GM10248 (cell line): ENCODE data around the gene CMTR1.

ENCODE experiments used
- CTCF ChIA-PET: fragments of 300-600 bp; sonication (Branson Sonifier 250); formaldehyde crosslinking; extraction: SDS; loops from one replicate; lab custom pipeline; 2021; ENCODE audit warnings: antibody characterized with exemption; lab: Yijun Ruan, JAX
- POLR2A ChIA-PET: fragments of 350-650 bp; sonication (Branson Sonifier 250); formaldehyde crosslinking; extraction: SDS; loops from one replicate; lab custom pipeline; 2020; ENCODE audit warnings: antibody characterized with exemption; lab: Yijun Ruan, JAX
- DNase-seq: peaks from one replicate; pipeline ENCODE4 v3.0.0; 2012; ENCODE audit errors: extremely low spot score
- TF ChIP-seq, protein P1 (sequence below): IDR thresholded peaks from 2 replicates; pipeline ENCODE4 v1.5.1; 2012; ENCODE audit warnings: mild to moderate bottlenecking, low read depth; ENCODE audit errors: extremely low read depth, missing control alignments, control extremely low read depth

CMTR1 gene

DNA sequence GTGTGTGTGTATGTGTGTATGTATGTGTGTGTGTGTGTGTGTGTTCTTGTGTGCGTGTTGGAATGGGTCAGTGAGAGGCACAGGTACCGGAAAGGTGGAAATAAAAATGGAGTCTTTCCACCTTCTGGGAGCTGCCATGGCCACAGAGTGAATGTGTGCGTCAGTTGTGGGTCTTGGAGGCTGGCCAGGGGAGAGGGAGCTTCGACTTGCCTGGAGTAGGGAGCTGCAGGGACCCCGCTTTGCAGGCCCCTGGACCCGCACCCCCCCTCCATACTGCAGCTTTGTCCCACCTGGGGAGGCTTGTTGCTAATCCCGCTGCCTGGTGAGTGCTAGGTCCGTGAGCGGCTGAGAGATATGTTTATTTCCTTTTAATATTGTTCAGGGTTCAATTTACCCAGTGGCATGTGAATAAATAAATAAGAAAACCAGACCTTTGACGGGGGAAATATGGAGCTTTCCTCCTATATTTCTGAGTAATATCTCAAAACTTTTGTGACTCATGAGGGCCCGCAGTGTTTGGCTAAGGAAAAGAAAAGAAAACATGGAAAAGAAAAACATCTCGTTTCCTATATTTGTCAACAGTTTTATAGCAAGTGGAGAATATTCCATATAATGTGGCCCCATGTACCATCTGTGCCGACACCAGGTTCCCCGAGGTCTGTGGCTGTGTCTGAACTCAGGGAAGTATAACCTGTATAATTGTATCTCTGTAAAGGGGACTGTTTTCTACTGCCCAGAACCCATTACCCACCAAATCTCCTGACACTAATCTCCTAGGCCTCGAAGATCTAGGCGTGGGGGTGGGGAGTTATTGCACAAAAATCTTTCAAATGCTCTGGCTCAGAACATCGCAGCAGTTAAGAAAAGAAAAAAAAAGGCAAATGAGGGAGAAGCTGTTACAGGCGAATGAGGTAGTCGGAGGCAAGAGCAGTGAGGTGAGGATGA is 91.3 kb downstream of the CMTR1 start:
- no peak for DNase-seq
- CTCF ChIA-PET = interaction anchor here (1.6 to 5.7 kb wide), 3 partner anchors 11 to 41 kb away, joined by 5 to 35 read pairs (median 16); no protein-coding TSS in a partner anchor
- POLR2A ChIA-PET = no interaction called here
- TF ChIP-seq, protein P1, sequence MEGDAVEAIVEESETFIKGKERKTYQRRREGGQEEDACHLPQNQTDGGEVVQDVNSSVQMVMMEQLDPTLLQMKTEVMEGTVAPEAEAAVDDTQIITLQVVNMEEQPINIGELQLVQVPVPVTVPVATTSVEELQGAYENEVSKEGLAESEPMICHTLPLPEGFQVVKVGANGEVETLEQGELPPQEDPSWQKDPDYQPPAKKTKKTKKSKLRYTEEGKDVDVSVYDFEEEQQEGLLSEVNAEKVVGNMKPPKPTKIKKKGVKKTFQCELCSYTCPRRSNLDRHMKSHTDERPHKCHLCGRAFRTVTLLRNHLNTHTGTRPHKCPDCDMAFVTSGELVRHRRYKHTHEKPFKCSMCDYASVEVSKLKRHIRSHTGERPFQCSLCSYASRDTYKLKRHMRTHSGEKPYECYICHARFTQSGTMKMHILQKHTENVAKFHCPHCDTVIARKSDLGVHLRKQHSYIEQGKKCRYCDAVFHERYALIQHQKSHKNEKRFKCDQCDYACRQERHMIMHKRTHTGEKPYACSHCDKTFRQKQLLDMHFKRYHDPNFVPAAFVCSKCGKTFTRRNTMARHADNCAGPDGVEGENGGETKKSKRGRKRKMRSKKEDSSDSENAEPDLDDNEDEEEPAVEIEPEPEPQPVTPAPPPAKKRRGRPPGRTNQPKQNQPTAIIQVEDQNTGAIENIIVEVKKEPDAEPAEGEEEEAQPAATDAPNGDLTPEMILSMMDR = no peak

DNA sequence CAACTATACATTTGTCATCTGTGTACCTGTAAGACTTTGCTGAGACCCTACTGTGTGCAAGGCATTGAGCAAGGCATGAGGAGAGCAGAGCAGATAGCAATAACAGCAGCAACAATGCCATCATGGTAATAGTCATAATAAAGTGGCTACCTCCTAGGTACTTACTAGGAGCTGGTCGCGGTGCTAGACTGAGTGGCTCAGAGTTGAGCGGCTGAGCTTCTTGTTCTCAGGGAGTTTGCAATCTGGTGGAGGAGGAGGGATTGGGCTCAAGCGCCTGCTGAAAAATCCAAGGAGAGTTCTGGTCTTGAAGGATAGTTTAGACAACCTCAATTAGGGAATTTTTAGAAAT is 91.9 kb downstream of the CMTR1 start:
- CTCF ChIA-PET = interaction anchor here (0.7 to 5.7 kb wide), 4 partner anchors 11 to 41 kb away, joined by 3 to 35 read pairs (median 10); no protein-coding TSS in a partner anchor
- POLR2A ChIA-PET = no interaction called here
- TF ChIP-seq, protein P1 = no peak
- no peak for DNase-seq

DNA sequence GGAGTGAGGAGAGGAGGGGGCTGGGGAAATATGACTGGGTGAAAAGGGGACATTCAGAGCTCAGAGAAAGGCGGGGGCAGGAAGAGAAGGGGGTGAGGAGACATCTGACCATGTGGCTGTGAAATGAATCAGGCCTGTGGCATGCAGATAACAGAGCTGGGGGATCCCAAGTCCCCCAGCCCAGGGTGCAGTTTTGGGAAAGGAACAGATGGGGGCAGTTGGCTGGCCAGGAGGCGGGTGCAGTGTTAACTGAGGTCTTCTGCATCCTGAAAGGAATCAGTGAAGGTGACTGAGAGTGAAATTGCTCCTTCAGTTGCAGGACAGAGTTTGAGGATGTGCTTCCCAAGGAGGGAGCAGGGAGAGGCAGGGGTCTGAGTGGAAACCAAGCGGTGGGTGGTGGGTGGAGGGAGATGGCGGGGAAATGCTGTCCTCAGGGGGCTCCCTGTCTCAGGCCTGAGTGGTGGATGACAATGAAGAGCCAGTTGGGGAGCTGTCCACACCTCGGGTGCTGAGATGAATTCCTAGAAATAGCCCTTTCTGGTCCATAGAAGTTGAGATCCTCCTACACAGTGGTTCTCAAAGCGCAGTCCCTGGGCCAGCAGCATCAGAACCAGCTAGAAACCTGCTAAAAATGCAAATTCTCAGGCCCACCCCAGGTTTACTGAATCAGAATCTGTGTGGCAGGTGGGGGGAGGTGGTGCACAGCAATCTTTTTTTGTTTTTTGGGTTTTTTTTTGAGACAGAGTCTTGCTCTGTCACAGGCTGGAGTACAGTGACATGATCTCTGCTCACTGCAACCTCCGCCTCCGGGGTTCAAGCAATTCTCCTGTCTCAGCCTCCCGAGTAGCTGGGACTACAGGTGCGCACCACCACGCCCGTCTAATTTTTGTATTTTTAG is 92.7 kb downstream of the CMTR1 start:
- ChIA-PET POLR2A (no interaction called here), CTCF (interaction anchor here (0.7 to 5.7 kb wide), 6 partner anchors 9 to 41 kb away, joined by 3 to 35 read pairs (median 4); no protein-coding TSS in a partner anchor)
- DNase-seq = peak; percentile 53
- TF ChIP-seq, protein P1 = no peak

DNA sequence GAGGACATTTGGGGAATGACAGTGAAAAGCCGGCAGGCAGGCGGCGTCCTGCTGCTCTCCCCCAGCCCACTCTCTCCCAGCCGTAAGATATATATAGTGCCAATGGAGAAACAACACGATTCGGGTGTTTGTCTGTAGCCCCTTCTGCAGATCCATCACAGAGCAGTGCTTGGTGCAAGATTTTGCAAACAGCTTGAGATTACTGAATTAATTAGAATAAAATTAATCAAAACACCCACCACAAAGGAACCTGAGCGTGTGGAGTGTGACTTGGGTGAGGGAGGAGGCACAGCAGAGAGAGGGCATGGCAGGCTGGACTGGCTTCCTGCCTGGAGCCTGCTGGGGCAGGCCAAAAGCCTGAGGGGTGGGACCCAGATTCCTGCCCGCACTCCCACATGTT is 95.5 kb downstream of the CMTR1 start:
- no peak for DNase-seq
- TF ChIP-seq, protein P1 = no peak
- POLR2A ChIA-PET = no interaction called here
- CTCF ChIA-PET = interaction anchor here (1.7 to 17.3 kb wide), 3 partner anchors 10 to 177 kb away, joined by 4 to 263 read pairs (median 35); no protein-coding TSS in a partner anchor

DNA sequence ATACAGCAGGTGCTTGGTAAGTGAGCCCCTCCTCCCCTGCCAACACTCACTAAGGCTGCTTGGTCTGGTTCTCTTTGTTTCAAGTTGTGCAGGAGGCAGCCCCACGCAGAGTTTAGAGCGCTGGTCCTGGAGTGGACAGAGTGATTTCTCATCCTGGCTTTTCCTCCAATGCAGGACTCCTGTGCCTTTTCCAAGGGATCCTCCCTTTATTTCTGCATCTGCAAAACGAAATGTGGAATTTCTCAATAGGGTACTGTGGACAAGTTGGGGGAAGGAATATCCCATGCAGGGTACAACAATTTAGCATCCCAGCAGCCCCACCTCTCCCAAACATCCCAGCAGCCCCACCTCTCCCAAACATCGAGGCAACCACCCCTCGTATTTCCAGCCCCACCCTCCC is 97.3 kb downstream of the CMTR1 start:
- TF ChIP-seq, protein P1 = no peak
- ChIA-PET POLR2A (interaction anchor here (0.5 kb wide), 1 partner anchor 33 kb away, joined by 3 read pairs; no protein-coding TSS in a partner anchor), CTCF (interaction anchor here (17.3 kb wide), 1 partner anchor 36 kb away, joined by 263 read pairs; no protein-coding TSS in a partner anchor)
- no peak for DNase-seq

DNA sequence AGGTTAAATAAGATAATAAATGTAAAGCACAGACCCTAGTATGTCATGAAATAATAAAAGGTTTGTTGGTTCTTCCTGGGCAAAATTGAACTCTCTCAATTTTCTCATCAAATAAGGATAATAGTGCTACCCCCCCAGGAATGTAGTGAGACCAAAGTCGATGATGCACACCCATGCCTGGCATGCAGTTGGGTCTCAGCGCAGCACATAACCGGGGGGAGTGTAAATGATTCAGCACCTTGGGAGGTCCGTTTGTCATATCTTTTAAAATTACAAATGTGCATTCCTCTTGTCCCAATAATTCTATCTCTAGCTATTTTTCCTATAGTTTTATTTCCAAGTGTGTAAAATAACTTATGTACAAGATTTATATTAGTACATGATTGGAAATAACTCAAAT is 98.0 kb downstream of the CMTR1 start:
- CTCF ChIA-PET = interaction anchor here (0.8 to 17.3 kb wide), 7 partner anchors 8 to 161 kb away, joined by 3 to 263 read pairs (median 4); no protein-coding TSS in a partner anchor
- TF ChIP-seq, protein P1 = no peak
- DNase-seq = no peak
- POLR2A ChIA-PET = no interaction called here
